Lower lobe of right lung (tissue), 2 donors: ENCODE measurements around the gene SAMD11. TPM values are rescaled to one million over a fixed set of nuclear protein-coding genes. Genes with fewer than 3 reads are reported as not detected.

Source experiments
- ATAC-seq, 2 donors: fragments of 200-7000 bp; cut with Tn5 transposase; one replicate each; pipeline ENCODE4 v1.9.1; 2020 to 2022; ENCODE audit warnings: mild to moderate bottlenecking in 2 of 2, moderate library complexity in 2 of 2
- DNase-seq: peaks from one replicate; pipeline ENCODE4 v3.0.0-alpha.2; 2020
- H3K27ac ChIP-seq: fragments of 200-600 bp; one replicate; pipeline ENCODE4 v1.8.0; 2022
- H3K27me3 ChIP-seq: fragments of 200-600 bp; one replicate; pipeline ENCODE4 v1.8.0; 2022; ENCODE audit warnings: low read depth
- H3K36me3 ChIP-seq: fragments of 200-600 bp; one replicate; pipeline ENCODE4 v1.8.0; 2022; ENCODE audit warnings: mild to moderate bottlenecking
- H3K4me1 ChIP-seq: fragments of 200-600 bp; one replicate; pipeline ENCODE4 v1.8.0; 2022
- H3K4me3 ChIP-seq: fragments of 200-600 bp; one replicate; pipeline ENCODE4 v1.8.0; 2022; ENCODE audit warnings: mild to moderate bottlenecking
- H3K9me3 ChIP-seq: fragments of 200-600 bp; one replicate; pipeline ENCODE4 v1.8.0; 2022
- intact Hi-C: fragments of 100-400 bp; cut with DNase I; formaldehyde crosslinking; loops from one replicate; pipeline ENCODE4 v1.11.0; 2022
- total RNA-seq: library from RNA; stranded (reverse); fragmentation: NEBNext Ultra II Directional; extraction: Animal tissue kit (Norgen Biotek cat#: 25700); gene quantifications from one replicate; pipeline ENCODE4 v1.2.1, GENCODE V29; 2021
- TF ChIP-seq, protein P1 (sequence below): fragments of 200-600 bp; IDR thresholded peaks from one replicate; pipeline ENCODE4 v1.8.0; 2022; ENCODE audit warnings: antibody characterized with exemption, mild to moderate bottlenecking
- donor health status: DM: no; HTN: yes; CAD: no; lungs with severe emphysema.

The SAMD11 gene
- total RNA-seq, 1 donor from 2014 or later, result 2.2 TPM

DNA sequence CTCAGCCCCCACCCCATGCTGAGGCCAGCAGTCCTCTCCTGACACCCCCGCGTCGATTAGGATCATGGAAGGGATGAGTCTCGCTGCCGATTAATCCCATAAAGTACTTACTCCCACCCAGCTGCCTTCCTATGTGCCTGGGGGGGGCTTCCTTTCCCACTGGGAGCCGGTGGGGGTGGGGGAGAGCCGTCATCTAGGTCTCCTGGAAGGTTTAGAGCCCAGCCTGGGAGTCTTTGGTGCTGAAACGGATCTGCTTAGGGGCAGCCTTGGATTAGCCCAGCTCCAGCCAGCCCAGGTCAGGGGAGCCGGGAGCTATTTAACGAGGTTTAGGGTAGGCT is 9.8 kb downstream of the SAMD11 start:
- ATAC-seq, result no peak
- TF ChIP-seq, protein P1, sequence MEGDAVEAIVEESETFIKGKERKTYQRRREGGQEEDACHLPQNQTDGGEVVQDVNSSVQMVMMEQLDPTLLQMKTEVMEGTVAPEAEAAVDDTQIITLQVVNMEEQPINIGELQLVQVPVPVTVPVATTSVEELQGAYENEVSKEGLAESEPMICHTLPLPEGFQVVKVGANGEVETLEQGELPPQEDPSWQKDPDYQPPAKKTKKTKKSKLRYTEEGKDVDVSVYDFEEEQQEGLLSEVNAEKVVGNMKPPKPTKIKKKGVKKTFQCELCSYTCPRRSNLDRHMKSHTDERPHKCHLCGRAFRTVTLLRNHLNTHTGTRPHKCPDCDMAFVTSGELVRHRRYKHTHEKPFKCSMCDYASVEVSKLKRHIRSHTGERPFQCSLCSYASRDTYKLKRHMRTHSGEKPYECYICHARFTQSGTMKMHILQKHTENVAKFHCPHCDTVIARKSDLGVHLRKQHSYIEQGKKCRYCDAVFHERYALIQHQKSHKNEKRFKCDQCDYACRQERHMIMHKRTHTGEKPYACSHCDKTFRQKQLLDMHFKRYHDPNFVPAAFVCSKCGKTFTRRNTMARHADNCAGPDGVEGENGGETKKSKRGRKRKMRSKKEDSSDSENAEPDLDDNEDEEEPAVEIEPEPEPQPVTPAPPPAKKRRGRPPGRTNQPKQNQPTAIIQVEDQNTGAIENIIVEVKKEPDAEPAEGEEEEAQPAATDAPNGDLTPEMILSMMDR, result no peak
- Histone ChIP-seq H3K4me3 (no peak overlapping the region), H3K36me3 (no peaks in the 10 kb centered on the region), H3K9me3 (no peaks in the 10 kb centered on the region), H3K27me3 (peaks cover 64% of the 10 kb centered on the region), H3K27ac (no peak overlapping the region), H3K4me1 (peaks cover 5% of the 10 kb centered on the region)
- intact Hi-C loops, result no loop called here
- DNase-seq, result no peak

DNA sequence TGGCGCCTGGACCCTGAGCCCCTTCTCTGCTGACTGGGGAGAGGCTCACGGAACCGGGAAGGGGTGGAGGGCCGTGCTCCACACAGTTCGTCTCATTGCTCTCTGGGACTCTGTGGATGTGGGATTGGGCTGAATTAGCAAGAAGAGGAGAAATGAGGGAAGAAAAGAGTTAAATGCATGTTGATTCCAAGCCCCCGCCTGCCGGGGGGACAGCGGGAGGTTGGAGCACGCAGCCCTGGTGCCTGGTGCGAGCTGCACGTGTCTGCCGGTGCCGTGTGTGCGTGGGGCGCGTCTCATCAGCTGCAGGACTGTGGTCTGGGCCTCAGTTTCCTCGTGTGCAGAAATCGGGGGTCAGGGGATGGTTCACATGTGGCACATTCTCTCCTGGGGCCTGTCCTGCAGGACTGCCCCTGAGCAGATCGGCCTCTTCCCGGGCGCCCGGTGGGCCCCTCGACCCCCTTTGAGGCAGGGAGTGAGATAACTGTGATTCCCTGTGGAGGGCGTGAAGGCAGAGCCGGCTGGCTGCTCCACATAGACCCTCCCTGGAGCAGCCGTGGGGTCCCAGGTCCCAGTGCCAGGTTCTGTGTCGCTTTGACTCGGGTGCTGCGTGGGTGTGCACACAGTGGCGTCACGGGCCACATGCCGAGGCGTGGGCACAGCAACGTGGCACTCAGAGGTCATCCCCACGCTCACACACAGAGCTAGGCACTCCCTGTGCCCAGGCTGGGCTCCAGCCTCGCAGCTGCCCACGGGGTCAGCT is 11.4 kb downstream of the SAMD11 start:
- TF ChIP-seq, protein P1, result no peak
- Histone ChIP-seq H3K36me3 (no peaks in the 10 kb centered on the region), H3K27me3 (peaks cover 77% of the 10 kb centered on the region), H3K4me1 (peaks cover 12% of the 10 kb centered on the region), H3K4me3 (no peak overlapping the region), H3K9me3 (no peaks in the 10 kb centered on the region), H3K27ac (no peak overlapping the region)
- no peak for DNase-seq
- intact Hi-C loops, result no loop called here
- ATAC-seq, result no peak

DNA sequence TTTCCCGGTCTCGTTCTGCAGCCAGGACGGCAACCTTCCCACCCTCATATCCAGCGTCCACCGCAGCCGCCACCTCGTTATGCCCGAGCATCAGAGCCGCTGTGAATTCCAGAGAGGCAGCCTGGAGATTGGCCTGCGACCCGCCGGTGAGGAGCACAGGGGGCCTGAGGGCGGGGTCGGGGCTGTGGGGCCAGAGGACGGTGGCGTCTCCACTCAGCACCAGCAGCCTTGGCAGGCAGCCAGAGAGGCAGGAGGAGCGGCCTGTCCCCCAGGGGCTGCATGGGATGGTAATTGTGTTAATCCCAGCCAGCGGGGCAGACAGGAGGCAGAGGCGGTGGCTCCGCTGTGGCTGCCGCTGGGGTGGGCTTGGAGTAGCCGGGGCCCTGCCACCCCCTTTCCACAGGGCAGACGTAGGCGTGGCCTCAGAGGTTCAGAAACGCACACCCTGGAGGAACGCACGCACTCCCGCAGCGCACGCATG is 12.1 kb downstream of the SAMD11 start:
- Histone ChIP-seq H3K4me3 (no peak overlapping the region), H3K9me3 (no peaks in the 10 kb centered on the region), H3K27me3 (peaks cover 77% of the 10 kb centered on the region), H3K4me1 (peaks cover 17% of the 10 kb centered on the region), H3K27ac (no peak overlapping the region), H3K36me3 (no peaks in the 10 kb centered on the region)
- TF ChIP-seq, protein P1, result no peak
- intact Hi-C loops, result no loop called here
- DNase-seq (no peak), ATAC-seq (no peak)

DNA sequence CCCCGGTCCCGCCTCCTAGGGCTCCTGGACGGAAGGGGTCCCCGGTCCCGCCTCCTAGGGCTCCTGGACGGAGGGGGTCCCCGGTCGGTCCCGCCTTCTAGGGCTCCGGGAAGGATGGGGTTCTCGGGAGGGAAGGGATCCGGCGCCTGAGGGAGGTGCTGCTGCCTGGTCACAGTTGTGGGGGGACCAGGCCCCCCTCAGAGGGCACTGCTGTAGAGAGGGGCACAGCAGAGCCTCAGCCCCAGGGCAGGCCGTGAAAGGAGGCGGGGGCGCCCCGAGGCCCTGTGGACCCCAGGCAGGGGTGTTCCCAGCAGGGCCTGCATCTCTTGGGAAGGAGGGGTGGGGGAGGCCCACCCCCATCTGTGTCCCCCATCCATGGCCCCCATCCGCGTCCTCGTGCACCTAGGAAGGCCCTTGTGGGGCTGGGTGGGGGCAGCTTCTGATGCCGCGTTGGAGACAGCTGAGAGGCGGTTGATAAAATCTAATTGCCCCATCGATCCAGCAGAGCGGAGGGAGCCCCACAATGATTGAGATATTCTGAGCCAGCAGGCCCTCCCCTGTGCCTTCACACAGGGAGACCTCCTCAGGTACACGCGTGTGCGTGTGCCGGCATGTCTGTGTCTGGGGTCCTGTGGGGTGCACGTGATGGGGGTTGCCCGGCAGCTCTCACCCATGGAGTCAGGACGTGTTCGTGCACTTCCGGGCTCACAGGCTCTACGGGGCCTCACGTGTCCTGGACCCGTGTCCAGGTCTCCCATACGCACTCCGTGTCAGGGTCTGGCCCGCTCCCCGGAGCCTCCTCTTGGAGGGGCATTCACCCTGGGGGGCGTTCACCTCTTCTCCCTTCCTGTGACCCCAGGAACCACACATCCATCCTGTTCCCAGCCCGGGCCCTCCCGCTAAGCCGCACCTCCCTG is 12.9 kb downstream of the SAMD11 start:
- TF ChIP-seq, protein P1, result no peak
- Histone ChIP-seq H3K27me3 (peaks cover 84% of the 10 kb centered on the region), H3K9me3 (no peaks in the 10 kb centered on the region), H3K36me3 (no peaks in the 10 kb centered on the region), H3K27ac (no peak overlapping the region), H3K4me1 (peaks cover 25% of the 10 kb centered on the region), H3K4me3 (no peak overlapping the region)
- intact Hi-C loops, result no loop called here
- ATAC-seq, result no peak
- DNase-seq, result no peak

DNA sequence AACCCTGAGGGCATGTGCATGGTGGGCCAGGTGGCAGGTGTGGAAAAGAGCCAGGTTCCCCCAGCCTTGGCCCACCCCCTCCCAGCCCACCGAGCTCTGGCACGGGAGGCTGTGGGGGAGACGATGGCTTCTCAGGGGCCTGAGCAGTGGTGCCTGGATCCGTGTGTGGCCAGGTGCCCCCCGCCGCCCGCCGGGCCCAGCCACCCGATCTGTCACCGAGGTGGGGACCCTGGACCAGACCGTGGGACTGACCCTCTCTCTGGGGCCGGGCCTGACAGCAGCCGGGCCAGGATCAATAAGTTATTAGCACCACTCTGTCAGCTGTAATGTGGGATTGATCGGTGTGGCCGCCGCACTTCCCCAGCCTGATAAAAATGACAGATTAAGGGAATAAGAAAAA is 13.8 kb downstream of the SAMD11 start:
- intact Hi-C loops, result no loop called here
- no peak overlapping the region for H3K27ac ChIP-seq
- H3K4me1 ChIP-seq, result peaks cover 34% of the 10 kb centered on the region
- no peaks in the 10 kb centered on the region for H3K9me3 ChIP-seq
- TF ChIP-seq, protein P1, result no peak
- H3K27me3 ChIP-seq, result peaks cover 89% of the 10 kb centered on the region
- no peak overlapping the region for H3K4me3 ChIP-seq
- DNase-seq, result no peak
- H3K36me3 ChIP-seq, result no peaks in the 10 kb centered on the region
- ATAC-seq, result no peak
